Activated CD8-positive, alpha-beta memory T cell treated with anti-CD3 and anti-CD28 coated beads for 36 hours (primary cell): ENCODE measurements around the gene CD300LF. TPM values are rescaled to one million over a fixed set of nuclear protein-coding genes. Genes with fewer than 3 reads are reported as not detected.

ENCODE experiments used
- CTCF ChIA-PET: fragments of 350-600 bp; sonication (Branson Sonifier 250); formaldehyde crosslinking; loops from one replicate; lab custom pipeline; 2021; ENCODE audit warnings: antibody characterized with exemption; lab: Charles Lee
- POLR2A ChIA-PET: fragments of 350-600 bp; sonication (Branson Sonifier 250); formaldehyde crosslinking; loops from one replicate; lab custom pipeline; 2021; ENCODE audit warnings: antibody characterized with exemption; lab: Charles Lee
- total RNA-seq, 2 experiments: library from RNA; stranded (reverse); gene quantifications; one replicate each; pipeline ENCODE4 v1.2.3, GENCODE V29; 2021

CD300LF gene
- not detected for total RNA-seq

- CTCF ChIA-PET = interaction anchor here (0.5 kb wide), 1 partner anchor 499 kb away, joined by 3 read pairs; no protein-coding TSS in a partner anchor
- POLR2A ChIA-PET = no interaction called here
These were observed at the start of gene CD300LF for GRCh38 chr17:74712756-74713155. Gene CD300LF (minus strand): TSS chr17:74712923. CDS start chr17:74712866, 57 bp downstream.

GRCh38 chr17:74761931-74762330, 49.2 kb upstream of the CD300LF start:
- ChIA-PET CTCF (interaction anchor here (0.9 to 14.3 kb wide), 3 partner anchors 11 to 105 kb away, joined by 3 to 152 read pairs (median 26); partner anchors contain the start of gene NAT9), POLR2A (interaction anchor here (0.7 kb wide), 1 partner anchor 17 kb away, joined by 7 read pairs; no protein-coding TSS in a partner anchor)

- ChIA-PET CTCF (interaction anchor here (5.3 to 14.3 kb wide), 2 partner anchors 12 to 16 kb away, joined by 26 to 152 read pairs; partner anchors contain the start of gene NAT9), POLR2A (no interaction called here)
These were observed 48.7 kb upstream of the CD300LF start for GRCh38 chr17:74761419-74761818.

- POLR2A ChIA-PET = interaction anchor here (2.5 kb wide), 1 partner anchor 11 kb away, joined by 13 read pairs; no protein-coding TSS in a partner anchor
- CTCF ChIA-PET = interaction anchor here (1.0 to 14.3 kb wide), 7 partner anchors 10 to 103 kb away, joined by 4 to 152 read pairs (median 10); partner anchors contain the start of gene NAT9
These were observed 47.8 kb upstream of the CD300LF start for GRCh38 chr17:74760404-74761105.

GRCh38 chr17:74759941-74760340, 47.2 kb upstream of the CD300LF start:
- POLR2A ChIA-PET = interaction anchor here (2.5 kb wide), 1 partner anchor 10 kb away, joined by 13 read pairs; no protein-coding TSS in a partner anchor
- CTCF ChIA-PET = interaction anchor here (1.0 to 14.3 kb wide), 7 partner anchors 10 to 103 kb away, joined by 4 to 152 read pairs (median 10); partner anchors contain the start of gene NAT9

- CTCF ChIA-PET = interaction anchor here (0.5 to 14.3 kb wide), 9 partner anchors 8 to 396 kb away, joined by 3 to 152 read pairs (median 7); partner anchors contain the start of gene NAT9
- POLR2A ChIA-PET = interaction anchor here (2.5 kb wide), 1 partner anchor 10 kb away, joined by 13 read pairs; no protein-coding TSS in a partner anchor
These were observed 46.6 kb upstream of the CD300LF start for GRCh38 chr17:74759243-74759801.

GRCh38 chr17:74758848-74759168, 46.1 kb upstream of the CD300LF start:
- ChIA-PET CTCF (interaction anchor here (0.5 to 14.3 kb wide), 8 partner anchors 8 to 140 kb away, joined by 3 to 152 read pairs (median 8); partner anchors contain the start of gene NAT9), POLR2A (interaction anchor here (2.5 kb wide), 1 partner anchor 9 kb away, joined by 13 read pairs; no protein-coding TSS in a partner anchor)

GRCh38 chr17:74757931-74758847, 45.5 kb upstream of the CD300LF start:
- ChIA-PET POLR2A (interaction anchor here (2.5 kb wide), 1 partner anchor 9 kb away, joined by 13 read pairs; no protein-coding TSS in a partner anchor), CTCF (interaction anchor here (0.7 to 14.3 kb wide), 7 partner anchors 8 to 104 kb away, joined by 3 to 152 read pairs (median 7); partner anchors contain the start of gene NAT9)

- ChIA-PET CTCF (interaction anchor here (1.3 to 14.3 kb wide), 6 partner anchors 7 to 104 kb away, joined by 5 to 152 read pairs (median 14); partner anchors contain the start of gene NAT9), POLR2A (no interaction called here)
These were observed 44.8 kb upstream of the CD300LF start for GRCh38 chr17:74757502-74757901.

GRCh38 chr17:74756891-74757290, 44.2 kb upstream of the CD300LF start:
- ChIA-PET POLR2A (no interaction called here), CTCF (interaction anchor here (0.9 to 14.3 kb wide), 4 partner anchors 11 to 35 kb away, joined by 3 to 152 read pairs (median 6); partner anchors contain the start of gene NAT9)

GRCh38 chr17:74755533-74755932, 42.8 kb upstream of the CD300LF start:
- POLR2A ChIA-PET = interaction anchor here (0.6 kb wide), 1 partner anchor 44 kb away, joined by 3 read pairs; no protein-coding TSS in a partner anchor
- CTCF ChIA-PET = interaction anchor here (0.9 to 14.3 kb wide), 4 partner anchors 10 to 18 kb away, joined by 3 to 152 read pairs (median 10); partner anchors contain the start of gene NAT9

- ChIA-PET CTCF (interaction anchor here (0.6 to 14.3 kb wide), 8 partner anchors 9 to 113 kb away, joined by 3 to 152 read pairs (median 6); partner anchors contain the start of genes NAT9 and RAB37), POLR2A (interaction anchor here (0.9 kb wide), 1 partner anchor 22 kb away, joined by 3 read pairs; the partner anchor contains the start of gene NAT9)
These were observed 42.1 kb upstream of the CD300LF start for GRCh38 chr17:74754832-74755231.

GRCh38 chr17:74752822-74753401, 40.2 kb upstream of the CD300LF start:
- POLR2A ChIA-PET = interaction anchor here (0.5 kb wide), 1 partner anchor 31 kb away, joined by 3 read pairs; no protein-coding TSS in a partner anchor

GRCh38 chr17:74752415-74752814, 39.7 kb upstream of the CD300LF start:
- CTCF ChIA-PET = interaction anchor here (1.0 to 14.3 kb wide), 6 partner anchors 7 to 39 kb away, joined by 3 to 152 read pairs (median 8); partner anchors contain the start of gene NAT9
- POLR2A ChIA-PET = interaction anchor here (0.6 to 1.4 kb wide), 4 partner anchors 11 to 544 kb away, joined by 3 to 5 read pairs (median 4); partner anchors contain the start of genes FDXR and NAT9

More at GRCh38 chr17:74752822-74753401, 40.2 kb upstream of the CD300LF start:
- CTCF ChIA-PET = interaction anchor here (1.1 to 14.3 kb wide), 4 partner anchors 7 to 95 kb away, joined by 4 to 152 read pairs (median 9); partner anchors contain the start of gene NAT9

GRCh38 chr17:74750327-74751069, 37.8 kb upstream of the CD300LF start:
- ChIA-PET CTCF (interaction anchor here (0.7 to 14.3 kb wide), 12 partner anchors 8 to 262 kb away, joined by 3 to 152 read pairs (median 4); partner anchors contain the start of genes MRPL58, NAT9, OTOP2 and RAB37), POLR2A (interaction anchor here (0.6 to 1.9 kb wide), 8 partner anchors 9 to 1522 kb away, joined by 3 to 14 read pairs (median 4); partner anchors contain the start of gene NAT9)

- ChIA-PET CTCF (interaction anchor here (0.7 to 14.3 kb wide), 11 partner anchors 8 to 262 kb away, joined by 3 to 152 read pairs (median 5); partner anchors contain the start of genes MRPL58, NAT9, OTOP2 and RAB37), POLR2A (interaction anchor here (1.0 to 1.9 kb wide), 7 partner anchors 10 to 123 kb away, joined by 3 to 14 read pairs (median 5); partner anchors contain the start of genes FDXR and NAT9)
These were observed 37.3 kb upstream of the CD300LF start for GRCh38 chr17:74750039-74750326.
